Stimulated activated naive CD4-positive, alpha-beta T cell treated with Interleukin-2 at 50 U/mL for 16 hours (primary cell): ENCODE measurements around the gene IL17RD.

Experiments
- DNase-seq: peaks from one replicate; lab custom pipeline; 2025; lab: John Stamatoyannopoulos, UW

The IL17RD gene

GRCh38 chr3:57164657-57165573 lies at the start of gene IL17RD:
Gene IL17RD (minus strand): TSS chr3:57165353. CDS start chr3:57165286, 67 bp downstream.
- peak; percentile 39 for DNase-seq

GRCh38 chr3:57206423-57206822 lies 41.3 kb upstream of the IL17RD start:
- no peak for DNase-seq

- no peak for DNase-seq
Observed at GRCh38 chr3:57199895-57200297, 34.7 kb upstream of the IL17RD start, which contains the start of gene HESX1. Gene HESX1 (minus strand): TSS chr3:57199978. CDS start chr3:57199918, 60 bp downstream.

DNA sequence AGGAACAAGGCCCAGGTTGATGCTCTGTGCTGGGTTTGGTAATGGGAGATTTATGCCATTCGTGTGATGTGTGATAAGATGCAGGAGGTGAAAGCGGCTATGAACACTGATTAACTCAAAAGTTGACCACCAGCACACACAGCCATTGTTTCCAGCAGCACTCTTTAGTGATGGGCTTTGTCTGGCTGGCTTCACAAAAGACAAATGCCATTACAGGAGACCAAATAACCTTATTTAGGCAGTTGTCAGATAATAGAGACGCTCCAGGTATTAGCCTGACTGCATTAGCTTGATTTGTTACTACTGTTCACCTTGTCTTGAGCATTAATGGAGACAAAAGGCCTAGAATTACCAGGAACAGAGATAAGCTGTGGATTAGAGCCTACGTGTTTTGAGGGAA lies 29.5 kb upstream of the IL17RD start:
- no peak for DNase-seq

GRCh38 chr3:57192028-57192427 lies 26.9 kb upstream of the IL17RD start:
- DNase-seq, result no peak

- DNase-seq, result no peak
Observed at GRCh38 chr3:57184526-57184925, 19.4 kb upstream of the IL17RD start.

GRCh38 chr3:57179580-57180410 lies 14.6 kb upstream of the IL17RD start:
- no peak for DNase-seq

DNA sequence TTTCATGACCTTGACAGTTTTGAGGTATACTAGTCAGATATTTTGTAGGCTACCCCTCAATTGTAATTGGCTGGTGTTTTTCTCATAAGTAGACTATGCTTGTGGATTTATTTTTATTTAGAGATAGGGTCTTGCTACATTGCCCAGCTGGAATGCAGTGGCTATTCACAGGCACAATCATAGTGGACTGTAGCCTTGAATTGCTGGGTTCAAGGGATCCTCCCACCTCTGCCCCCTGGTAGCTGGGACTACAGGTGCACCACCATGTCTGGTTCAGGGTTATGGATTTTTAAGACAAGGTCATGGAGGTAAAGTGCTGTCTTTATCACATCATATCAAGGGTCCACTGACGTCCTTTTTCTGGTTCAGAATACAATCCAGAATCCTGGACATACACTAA lies 10.9 kb upstream of the IL17RD start:
- no peak for DNase-seq

- DNase-seq, result no peak
Observed at GRCh38 chr3:57173687-57174086, 8.5 kb upstream of the IL17RD start.

DNA sequence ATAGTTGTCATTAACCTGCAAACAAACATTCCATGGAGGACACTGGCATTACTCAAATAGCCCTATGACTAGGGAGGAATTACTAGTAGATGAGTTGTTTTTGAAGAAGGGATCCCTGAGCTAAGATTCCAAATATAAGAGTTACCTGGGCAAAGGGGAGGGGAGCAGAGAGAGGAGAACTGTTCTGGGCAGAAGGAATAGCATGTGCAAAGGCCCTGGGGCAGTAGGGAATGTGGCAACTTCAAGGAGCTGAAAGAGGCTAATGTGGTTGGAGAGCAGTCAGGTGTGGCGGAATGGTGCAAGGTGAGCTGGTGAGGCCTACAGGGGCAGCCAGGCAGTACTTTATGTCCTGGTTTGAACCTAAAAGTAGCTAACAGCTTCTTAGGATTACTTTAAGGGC lies 5.8 kb upstream of the IL17RD start:
- no peak for DNase-seq

DNA sequence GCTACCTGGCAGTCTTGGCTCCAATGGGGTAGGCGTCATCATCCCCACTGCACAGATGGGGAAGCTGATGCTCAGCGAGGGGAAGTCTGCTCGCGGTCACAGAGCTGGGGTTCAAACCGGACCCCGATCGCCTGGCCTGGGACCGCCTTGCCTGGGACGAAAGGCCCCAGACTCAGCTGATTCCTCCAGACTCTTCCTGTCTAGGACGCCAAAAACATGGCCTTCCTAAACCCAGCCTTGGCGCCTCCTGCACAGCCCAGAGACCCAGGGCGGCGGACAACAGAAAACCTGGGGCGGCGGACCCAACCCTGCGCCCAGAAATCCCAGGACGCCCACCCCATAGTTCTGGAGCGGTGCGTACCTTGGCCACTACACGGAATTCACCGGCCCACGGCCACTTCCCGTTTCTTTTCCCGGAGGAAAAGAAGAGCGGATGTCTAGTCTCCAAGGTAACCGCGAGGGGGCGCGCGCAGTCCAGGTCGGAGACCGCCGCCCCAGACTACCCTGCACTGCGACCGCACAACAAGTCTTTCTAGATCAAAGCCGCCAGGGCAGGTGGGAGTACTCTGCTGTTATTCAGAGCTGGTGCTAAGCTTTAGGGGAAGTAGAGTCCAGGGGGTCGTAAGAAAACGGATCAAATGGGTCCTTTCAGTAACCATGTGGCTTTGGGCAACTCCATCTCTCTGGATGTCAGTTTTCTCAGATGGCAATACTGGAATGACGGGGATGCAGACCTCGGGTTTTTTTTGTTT lies 4.9 kb upstream of the IL17RD start:
- DNase-seq, result peak; percentile 43

DNA sequence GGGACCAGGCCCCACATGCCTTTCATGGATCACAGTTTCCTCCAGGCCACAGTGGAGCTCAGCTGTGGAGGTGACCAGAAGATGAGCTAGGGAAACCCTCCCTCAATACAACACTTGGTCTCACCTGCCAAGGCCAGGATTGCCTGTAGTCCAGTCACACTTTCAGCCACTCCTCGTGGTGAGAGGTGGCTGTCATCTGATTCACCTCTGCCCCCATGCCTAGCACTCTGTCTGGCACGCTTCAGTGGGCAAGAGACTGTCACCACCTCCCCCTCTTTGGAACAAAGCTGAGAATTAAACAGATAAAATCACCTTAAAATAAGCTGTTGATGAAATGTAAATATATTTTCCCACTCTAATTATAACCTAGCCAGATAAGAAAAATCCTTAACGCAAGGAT lies 4.0 kb upstream of the IL17RD start:
- DNase-seq, result no peak

DNA sequence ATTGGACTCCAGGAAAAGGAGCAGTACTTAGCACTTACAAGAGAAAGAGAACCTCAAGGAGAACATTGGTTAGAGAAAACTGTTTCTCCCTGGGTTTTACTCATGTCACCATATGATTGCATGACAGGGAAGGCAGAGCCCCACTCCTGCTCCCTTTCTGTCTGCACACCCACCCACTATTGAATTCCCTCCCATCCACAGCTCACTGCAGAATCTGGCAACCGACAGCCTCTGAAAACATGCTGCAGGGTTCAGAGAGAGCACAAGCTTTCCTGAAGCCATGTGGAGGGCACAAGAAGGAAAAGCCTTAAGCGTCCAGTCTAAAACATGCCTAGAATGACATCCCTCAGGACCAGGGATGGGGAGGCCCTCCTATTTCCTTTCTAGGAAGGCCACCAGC lies 3.0 kb upstream of the IL17RD start:
- no peak for DNase-seq

- no peak for DNase-seq
Observed at GRCh38 chr3:57166660-57167059, 1.5 kb upstream of the IL17RD start.

DNA sequence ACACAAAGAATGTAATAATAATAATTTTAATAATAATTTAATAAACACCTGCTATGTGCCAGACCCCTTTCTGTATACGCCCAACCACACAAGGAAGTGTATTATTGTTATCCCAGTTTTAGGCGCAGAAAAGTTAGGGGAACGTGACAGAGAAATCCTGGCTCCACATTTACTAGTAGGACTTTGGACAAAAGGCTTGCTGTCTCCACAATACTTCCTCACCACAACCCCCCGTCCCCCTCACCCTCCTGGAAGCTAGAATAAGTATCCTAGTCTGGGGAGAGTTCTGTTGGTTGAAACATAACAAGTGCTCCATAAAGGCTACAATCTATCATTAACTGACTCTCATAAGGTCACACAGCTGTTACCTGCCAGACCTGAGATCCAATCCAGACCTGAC lies 488 bp upstream of the IL17RD start:
- no peak for DNase-seq

GRCh38 chr3:57164217-57164656 lies 916 bp downstream of the IL17RD start:
- no peak for DNase-seq

DNA sequence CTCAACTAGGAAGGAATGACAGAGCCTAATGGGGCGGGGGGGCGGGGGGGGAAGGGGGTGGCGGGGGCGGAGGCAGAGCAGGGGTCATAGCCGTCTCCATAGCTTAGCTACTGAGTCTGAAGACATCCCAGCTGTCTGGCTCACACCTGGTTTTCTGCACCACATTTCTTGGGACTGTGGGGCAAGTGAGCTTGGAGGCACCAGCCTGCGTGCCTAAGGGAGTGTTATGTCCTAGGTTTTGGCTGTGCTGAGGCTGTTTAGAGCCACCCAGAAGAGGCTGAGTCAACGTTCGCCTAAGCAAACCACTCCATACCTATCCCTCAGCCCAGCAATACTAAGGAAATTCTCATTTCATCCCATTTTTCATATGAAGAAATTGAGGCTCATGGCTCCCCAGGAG lies 1.4 kb downstream of the IL17RD start:
- DNase-seq, result no peak

- DNase-seq, result no peak
Observed at GRCh38 chr3:57161915-57162314, 3.2 kb downstream of the IL17RD start.

DNA sequence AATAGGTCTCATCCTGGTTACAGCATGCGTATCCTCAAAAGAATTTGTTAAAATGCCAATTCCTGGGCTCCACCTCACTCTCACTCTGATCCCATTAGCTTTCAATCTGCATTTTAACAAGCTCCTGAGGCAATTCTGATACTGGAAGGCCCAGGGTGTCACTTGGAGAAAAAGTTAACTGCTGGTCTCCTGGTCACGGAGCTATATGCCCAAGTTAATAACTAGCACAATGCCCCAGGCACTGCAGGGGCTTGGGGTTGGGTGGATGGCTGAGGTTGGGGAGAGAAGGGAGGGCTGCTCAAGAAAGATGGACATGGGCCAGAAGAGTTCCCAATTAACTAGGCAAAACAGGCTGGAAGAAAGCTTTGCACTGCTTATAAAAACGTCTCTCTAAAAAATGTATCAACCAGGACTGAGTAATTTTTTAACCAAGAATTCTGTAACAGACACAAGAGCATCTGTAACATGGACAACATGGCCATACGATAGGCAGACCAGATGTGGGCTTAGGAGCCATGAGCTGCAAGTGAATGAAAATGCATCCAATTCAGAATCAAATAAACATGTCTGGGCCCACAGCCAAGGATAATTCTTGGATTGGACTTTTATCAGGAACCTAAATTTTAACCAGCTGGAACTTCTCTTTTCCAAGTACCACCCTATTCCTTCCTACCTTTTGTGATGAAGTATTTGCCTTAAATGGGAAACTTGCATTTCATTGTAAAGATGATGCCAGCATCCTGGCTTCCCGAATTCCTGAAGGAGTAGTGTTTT lies 4.2 kb downstream of the IL17RD start:
- DNase-seq, result no peak

DNA sequence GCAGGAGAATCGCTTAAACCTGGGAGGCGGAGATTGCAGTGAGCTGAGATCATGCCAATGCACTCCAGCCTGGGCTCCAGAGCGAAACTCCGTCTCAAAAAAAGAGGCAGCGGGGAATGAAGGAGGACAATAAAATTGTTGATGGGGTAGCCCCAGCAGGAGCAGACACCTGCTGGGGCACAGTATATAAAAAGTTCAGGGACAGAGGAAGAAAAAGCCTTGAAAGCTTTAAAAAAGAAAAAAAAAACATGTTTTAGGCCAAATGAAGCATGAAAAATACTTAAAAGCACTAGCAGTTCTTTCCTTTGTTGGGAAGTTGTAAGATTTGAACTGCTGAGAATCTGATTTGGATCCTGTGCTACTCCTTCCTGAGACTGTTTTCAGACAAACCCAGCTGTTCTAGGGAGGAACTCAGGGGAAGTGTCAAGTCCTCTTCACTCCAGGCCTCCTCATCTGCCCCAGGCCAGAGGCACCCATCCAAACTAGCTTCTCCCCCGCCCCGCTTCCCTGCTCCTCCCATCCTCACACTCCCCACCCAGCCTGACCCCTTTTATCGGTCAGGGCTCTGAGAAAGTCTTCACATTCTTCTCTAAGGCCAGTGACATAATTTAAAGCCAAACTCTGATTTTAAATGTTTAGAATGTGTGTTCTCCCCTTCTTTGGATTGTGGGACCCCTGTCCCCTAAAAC lies 4.9 kb downstream of the IL17RD start:
- no peak for DNase-seq
